NCI-H524 treated with DMSO at 0.1 percent for 48 hours (cell line): Measurements from ENCODE around the gene UBP1.
"Not testable (repeated sequence)": the region's sequence is repeated elsewhere in the genome, so short reads cannot be mapped to it uniquely, and the experiment has no call there.

ENCODE experiments used
- DNase-seq: peaks from one replicate; lab custom pipeline; 2025; lab: John Stamatoyannopoulos, UW

The UBP1 gene

GRCh38 chr3:33433843-33434242 lies 6.4 kb downstream of the UBP1 start:
- no peak for DNase-seq

GRCh38 chr3:33430571-33430970 lies 9.6 kb downstream of the UBP1 start:
- no peak for DNase-seq

- no peak for DNase-seq
Measured at GRCh38 chr3:33430061-33430460, 10.1 kb downstream of the UBP1 start.

- DNase-seq = not testable (repeated sequence)
Measured at GRCh38 chr3:33429306-33429705, 10.9 kb downstream of the UBP1 start.

GRCh38 chr3:33428734-33429133 lies 11.5 kb downstream of the UBP1 start:
- no peak for DNase-seq

GRCh38 chr3:33426630-33427317 lies 13.4 kb downstream of the UBP1 start:
- no peak for DNase-seq

- DNase-seq = no peak
Measured at GRCh38 chr3:33426068-33426467, 14.1 kb downstream of the UBP1 start.

GRCh38 chr3:33425453-33425852 lies 14.8 kb downstream of the UBP1 start:
- no peak for DNase-seq

- no peak for DNase-seq
Measured at GRCh38 chr3:33424606-33425452, 15.4 kb downstream of the UBP1 start.

- no peak for DNase-seq
Measured at GRCh38 chr3:33420966-33421365, 19.2 kb downstream of the UBP1 start.

- no peak for DNase-seq
Measured at GRCh38 chr3:33419948-33420347, 20.3 kb downstream of the UBP1 start.

- no peak for DNase-seq
Measured at GRCh38 chr3:33417066-33417673, 23.0 kb downstream of the UBP1 start.

GRCh38 chr3:33410816-33411215 lies 29.4 kb downstream of the UBP1 start:
- not testable (repeated sequence) for DNase-seq

- DNase-seq = no peak
Measured at GRCh38 chr3:33403756-33404155, 36.4 kb downstream of the UBP1 start.

- no peak for DNase-seq
Measured at GRCh38 chr3:33402936-33403335, 37.3 kb downstream of the UBP1 start.

- DNase-seq = no peak
Measured at GRCh38 chr3:33401781-33402180, 38.4 kb downstream of the UBP1 start.

GRCh38 chr3:33398410-33398809 lies 41.8 kb downstream of the UBP1 start:
- DNase-seq = no peak

- no peak for DNase-seq
Measured at GRCh38 chr3:33395900-33396299, 44.3 kb downstream of the UBP1 start.

GRCh38 chr3:33394403-33395054 lies 45.7 kb downstream of the UBP1 start:
- DNase-seq = no peak

- no peak for DNase-seq
Measured at GRCh38 chr3:33392703-33393125, 47.5 kb downstream of the UBP1 start.

GRCh38 chr3:33392144-33392543 lies 48.1 kb downstream of the UBP1 start:
- DNase-seq = no peak

GRCh38 chr3:33391255-33391995 lies 48.8 kb downstream of the UBP1 start:
- DNase-seq = no peak
